HG02943 (cell line): Measurements from ENCODE around the gene SPDL1.
"Not testable (repeated sequence)": the region's sequence is repeated elsewhere in the genome, so short reads cannot be mapped to it uniquely, and the experiment has no call there.

ENCODE experiments used
- ATAC-seq: cut with Tn5 transposase; IDR thresholded peaks from one replicate; pipeline ENCODE4 v1.9.1; 2021; ENCODE audit warnings: mild to moderate bottlenecking, low read depth, moderate library complexity; ENCODE audit not compliant: unreplicated experiment

SPDL1 gene

DNA sequence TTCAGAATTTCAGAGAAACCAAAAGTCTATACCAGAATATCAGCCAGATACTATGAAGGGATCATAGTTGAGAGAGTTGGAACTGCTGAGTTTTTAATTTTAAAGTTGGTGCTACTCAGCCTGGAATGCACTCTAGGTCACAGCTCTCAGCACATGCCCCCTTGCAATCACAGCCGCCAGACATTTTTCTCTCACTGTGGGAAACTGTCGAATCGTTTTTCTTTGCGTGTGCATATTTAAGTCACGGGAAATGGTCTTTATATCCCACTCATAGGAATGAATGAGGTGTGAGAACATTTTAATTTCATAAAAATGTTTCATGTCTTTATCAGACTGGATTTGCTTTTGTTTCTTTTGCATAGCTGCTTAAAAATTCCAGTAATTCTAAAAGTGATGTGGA is 12.2 kb upstream of the SPDL1 start:
- ATAC-seq, result no peak

DNA sequence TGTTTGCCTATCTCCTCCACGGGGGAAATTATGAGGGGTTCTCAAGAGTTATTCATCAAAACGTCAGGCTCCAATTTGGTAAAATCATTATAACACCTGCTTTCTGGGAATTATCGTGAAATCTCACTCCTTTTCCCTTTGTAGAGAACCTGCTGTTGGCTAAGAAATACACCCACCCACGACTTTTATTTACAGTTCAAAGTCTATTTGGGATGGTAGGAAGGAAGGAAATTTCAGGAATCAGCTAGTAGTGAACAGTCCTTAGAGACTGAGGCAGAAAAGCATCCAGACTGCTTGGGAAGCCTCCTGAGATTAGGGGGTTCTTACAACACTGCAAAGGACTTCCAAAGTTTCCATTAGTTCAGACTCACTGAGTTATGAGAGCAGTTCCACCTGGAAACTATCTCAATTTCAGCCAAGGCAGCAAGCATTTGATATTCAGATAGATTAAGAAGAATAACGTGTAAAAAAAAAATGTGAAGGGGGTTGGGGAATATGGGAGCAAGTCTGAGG is 9.4 kb upstream of the SPDL1 start:
- no peak for ATAC-seq

DNA sequence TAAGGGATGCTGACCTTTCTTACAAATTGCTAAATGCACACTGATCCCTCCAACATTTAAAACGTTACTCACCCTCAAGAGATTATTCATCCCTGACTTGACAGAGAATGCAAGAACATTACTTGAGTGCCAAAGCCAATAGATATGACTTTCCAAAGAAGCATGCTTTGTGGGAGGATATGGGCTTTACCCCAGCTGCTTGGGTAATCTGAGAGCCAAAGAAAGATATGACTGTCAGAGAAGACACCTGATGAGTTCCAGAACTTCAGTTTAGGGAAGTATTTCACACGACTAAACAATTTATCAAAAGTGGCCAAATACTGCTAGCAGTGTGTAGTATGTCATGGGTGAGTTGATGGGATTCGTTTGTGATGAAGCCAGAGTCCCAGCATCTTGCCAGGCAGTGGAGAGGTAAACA is 7.4 kb upstream of the SPDL1 start:
- ATAC-seq, result no peak

DNA sequence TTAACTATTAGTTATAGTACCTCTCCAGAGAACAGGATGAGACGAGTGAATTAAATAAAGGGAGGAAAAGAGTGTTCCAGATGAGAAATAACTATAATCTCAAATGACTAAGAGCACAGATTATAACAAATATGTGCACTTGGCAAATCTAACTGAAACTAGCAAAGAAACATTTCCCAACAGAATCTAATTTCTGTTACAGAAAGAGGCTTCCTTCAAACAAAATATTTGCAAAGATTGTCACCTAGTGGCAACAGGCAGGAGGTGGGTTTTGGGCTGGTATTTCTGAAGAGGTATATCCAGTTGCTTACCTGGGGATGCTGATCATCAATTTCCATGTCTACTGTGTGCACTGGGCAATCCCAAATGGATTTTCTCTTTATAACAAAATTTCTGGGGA is 5.6 kb upstream of the SPDL1 start:
- no peak for ATAC-seq

DNA sequence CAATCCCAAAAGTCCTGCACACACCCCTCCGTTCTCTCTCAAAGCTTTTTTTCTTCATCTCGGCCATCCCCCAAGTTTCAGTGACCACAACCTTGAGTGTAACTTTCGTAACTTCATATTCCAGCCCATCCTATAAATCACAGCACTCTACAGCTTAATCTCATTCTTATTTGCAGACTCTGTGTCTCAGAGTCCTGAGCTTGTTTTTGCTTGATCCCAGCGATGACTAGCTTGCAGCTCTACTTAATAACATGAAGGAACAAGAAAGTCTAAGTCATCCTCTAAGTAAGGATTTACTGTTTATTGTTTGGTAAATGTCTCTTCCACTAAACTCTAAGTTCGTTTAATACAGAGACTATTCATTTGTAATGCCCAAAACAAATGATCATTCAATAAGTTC is 2.6 kb upstream of the SPDL1 start:
- no peak for ATAC-seq

DNA sequence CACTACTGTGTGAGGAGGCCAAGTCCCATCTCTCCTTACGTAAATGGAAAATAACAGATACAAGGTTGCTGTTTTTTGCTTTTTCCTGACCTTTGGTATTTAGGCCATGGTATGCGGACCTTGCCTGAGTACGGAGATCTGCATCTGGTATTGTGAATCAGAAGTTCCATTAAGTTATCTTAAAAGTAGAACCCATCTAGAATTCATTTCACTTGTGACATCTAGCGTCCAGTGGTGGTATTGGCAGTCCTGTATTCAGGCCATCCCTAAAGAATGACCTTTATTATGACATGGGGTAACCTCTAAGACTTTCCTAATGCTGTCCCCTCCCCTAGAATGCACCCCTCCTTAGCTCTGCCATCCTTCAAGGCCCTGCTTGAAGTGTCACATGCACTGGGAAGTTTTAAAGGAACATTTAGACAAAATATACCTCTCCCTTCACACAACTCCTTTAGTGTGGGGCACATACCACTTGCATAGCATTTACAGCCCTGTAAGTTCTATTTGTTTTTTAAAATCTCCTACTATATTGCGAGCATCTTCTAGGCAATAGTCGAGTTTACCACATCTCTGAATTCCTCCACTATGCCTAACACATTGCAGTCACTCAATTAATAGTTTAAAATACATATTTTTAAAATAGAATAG is 1.9 kb upstream of the SPDL1 start:
- ATAC-seq, result peak; percentile 38

- peak; percentile 47 for ATAC-seq
These were observed 511 bp upstream of the SPDL1 start for GRCh38 chr5:169583101-169583423.

- no peak for ATAC-seq
These were observed 1.5 kb downstream of the SPDL1 start for GRCh38 chr5:169584998-169585451.

DNA sequence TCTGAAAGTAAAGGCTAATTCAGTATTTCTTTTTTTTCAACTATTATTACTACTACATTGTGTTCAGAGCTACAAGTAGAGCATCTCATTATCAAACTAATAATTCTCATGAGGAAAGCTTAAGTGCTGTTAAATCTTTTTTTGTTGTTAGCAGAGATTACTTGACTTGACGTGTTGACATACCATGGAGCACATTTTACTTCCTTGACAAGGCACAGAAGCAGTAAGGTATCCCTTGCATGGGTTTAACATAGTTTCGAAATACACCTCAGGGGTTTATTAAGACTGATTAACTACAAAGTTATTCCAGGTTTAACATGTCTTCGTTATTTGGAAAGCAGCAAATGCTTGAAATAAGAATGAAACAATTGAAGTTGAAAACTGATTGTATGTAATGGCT is 7.0 kb downstream of the SPDL1 start:
- ATAC-seq, result no peak

- no peak for ATAC-seq
These were observed 8.1 kb downstream of the SPDL1 start for GRCh38 chr5:169591636-169592035.

DNA sequence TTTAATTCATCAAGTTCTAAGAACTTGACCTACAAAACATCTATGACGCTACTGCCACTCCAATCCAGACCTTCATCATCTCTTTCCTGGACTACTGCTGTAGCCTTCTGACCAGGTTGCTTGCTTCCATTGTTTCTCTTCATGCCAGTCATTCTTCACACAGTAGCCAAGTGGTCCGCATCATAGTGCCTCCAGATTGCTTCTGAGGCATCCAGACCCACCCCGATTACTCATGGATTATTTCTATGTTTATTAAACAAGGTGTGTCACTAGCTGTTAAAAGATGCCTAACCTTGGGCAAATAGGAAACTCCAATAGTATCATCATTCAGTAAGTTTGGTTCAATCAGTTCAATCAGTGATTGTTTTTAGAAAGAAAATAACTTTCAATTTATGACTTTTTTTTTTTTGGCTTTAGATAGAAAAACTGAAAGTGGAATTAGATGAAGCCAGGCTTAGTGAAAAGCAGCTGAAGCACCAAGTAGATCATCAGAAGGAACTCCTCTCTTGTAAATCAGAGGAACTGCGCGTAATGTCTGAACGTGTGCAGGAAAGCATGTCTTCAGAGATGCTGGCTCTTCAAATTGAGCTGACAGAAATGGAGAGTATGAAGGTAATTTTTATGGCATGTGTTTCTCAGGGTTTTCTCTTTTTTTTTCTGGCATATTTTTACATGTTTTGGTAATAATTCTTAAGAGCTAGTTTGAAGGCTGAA is 9.5 kb downstream of the SPDL1 start:
- ATAC-seq, result no peak

GRCh38 chr5:169595172-169595820 is 11.7 kb downstream of the SPDL1 start:
- ATAC-seq, result no peak

GRCh38 chr5:169599451-169599850 is 15.9 kb downstream of the SPDL1 start:
- ATAC-seq, result no peak

DNA sequence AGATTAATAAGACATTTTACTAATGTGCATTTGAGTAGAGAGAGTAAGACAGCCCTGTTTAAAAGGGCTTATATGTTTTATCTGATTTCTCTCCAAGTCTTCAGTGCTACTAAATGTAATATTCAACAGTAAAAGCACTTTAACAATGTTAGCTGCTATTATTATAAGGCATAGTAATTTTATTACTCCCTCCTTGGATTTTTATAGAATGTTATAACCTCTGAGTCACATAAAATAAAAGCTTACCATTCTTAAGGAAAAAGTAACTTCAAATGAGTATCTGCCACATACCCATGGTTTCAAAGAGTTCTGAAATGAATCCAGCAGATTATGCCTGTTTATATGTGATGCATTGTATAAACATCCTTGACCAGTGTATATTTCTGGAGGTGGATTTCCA is 19.0 kb downstream of the SPDL1 start:
- ATAC-seq, result no peak

DNA sequence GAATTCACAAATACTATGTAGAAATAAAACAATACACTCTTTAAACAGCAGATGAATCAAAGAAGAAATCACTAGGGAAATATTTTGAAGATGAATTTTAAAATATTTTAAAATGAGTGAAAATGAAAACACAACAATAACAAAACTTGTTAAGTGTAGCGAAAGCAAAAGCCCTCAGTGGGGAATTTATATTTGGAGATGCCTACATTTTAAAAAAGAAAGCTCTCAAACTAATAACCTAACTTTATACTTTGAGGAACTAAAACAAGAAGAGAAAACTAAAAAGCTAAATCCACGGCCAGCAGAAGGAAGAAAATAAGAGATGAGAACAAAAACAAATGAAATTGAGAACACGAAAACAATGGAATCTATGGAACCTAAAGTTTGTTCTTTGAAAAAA is 22.7 kb downstream of the SPDL1 start:
- ATAC-seq, result no peak

DNA sequence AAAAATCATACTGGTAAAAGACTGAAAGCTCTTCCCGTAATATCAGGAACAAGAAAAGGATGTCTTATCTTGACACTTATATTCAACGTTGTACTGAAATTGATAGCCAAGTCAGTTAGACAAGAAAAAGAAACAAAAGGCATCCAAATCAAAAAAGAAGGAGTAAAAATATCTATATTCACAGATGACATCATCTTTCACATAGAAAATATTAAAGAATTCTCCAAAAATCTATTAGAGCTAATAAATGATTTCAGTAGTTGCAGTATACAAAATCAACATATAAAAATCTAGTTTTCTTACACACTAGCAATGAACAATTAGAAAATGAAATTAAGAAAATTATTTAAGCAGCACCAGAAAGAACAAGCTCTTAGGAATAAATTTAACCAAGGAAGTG is 24.3 kb downstream of the SPDL1 start:
- ATAC-seq, result no peak

DNA sequence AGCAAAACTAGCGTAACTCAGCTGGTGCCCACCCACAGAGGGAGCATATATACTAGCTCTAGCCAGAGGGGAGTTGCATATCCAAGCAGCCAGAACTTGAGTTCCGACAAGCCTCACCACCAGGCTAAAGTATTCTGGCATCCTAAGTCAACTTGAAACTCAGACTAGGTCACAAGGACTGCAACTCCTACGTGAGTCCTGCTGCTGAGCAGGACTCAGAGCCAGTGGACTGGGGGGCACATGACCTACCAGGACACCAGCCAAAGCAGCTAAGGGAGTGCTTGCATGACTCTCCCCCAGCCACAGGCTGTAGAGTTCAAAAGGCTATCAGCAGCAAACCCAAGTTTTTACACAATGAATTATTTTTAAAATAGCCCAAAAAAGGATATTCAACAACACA is 26.1 kb downstream of the SPDL1 start:
- no peak for ATAC-seq

- no peak for ATAC-seq
These were observed 27.0 kb downstream of the SPDL1 start for GRCh38 chr5:169610606-169611005.

DNA sequence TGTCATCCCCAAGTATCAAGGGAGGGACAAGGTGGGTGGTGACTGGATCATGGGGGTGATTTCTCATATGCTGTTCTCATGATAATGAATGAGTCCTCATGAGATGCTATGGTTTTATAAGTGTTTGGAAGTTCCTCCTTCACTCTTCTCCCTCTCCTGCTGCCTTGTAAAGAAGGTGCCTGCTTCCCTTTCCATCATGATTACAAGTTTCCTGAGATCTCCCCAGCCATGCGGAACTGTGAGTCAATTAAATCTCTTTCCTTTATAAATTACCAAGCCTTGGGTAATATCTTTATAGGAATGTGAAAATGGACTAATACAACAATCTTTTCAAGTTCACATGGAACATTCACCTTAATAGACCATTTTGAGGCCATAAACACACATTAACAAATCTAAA is 32.0 kb downstream of the SPDL1 start:
- no peak for ATAC-seq

GRCh38 chr5:169624307-169624706 is 40.7 kb downstream of the SPDL1 start:
- not testable (repeated sequence) for ATAC-seq

- ATAC-seq, result no peak
These were observed 43.2 kb downstream of the SPDL1 start for GRCh38 chr5:169626779-169627178.

- no peak for ATAC-seq
These were observed 44.0 kb downstream of the SPDL1 start for GRCh38 chr5:169627551-169627950.
